Raji (cell line): ENCODE data around the gene INO80C.

Source experiments
- POLR2A ChIP-seq: IDR thresholded peaks from 2 replicates; pipeline ENCODE4 v1.6.1; 2011; ENCODE audit warnings: low read depth, low read length, control low read depth; ENCODE audit not compliant: insufficient read depth

The INO80C gene

GRCh38 chr18:35515460-35516130 lies 17.8 kb upstream of the INO80C start:
- no peak for TF ChIP-seq POLR2A

GRCh38 chr18:35514752-35515459 lies 17.1 kb upstream of the INO80C start:
- no peak for TF ChIP-seq POLR2A

DNA sequence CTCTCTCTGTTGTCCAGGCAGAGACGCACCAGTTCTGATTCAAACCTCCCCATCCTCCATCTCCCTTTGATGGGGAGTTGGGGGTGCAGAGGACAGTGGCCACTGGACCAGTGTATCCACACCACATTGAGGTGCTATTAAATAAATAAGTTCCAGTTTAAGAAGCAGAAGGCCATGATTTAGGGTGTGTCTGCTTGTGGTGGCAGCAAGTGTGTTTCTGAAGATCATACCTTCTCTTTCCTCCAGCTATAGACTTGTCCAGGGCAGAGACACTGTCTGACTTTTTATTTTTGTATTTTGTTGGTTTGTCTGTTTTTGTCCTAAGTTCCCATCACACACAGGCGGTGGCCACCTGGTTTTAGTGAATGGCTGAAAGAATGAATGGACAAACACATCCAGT lies 16.5 kb upstream of the INO80C start:
- no peak for TF ChIP-seq POLR2A

- no peak for TF ChIP-seq POLR2A
Observed at GRCh38 chr18:35513181-35513936, 15.6 kb upstream of the INO80C start.

GRCh38 chr18:35512761-35513160 lies 15.0 kb upstream of the INO80C start:
- no peak for TF ChIP-seq POLR2A

GRCh38 chr18:35511833-35512232 lies 14.1 kb upstream of the INO80C start:
- no peak for TF ChIP-seq POLR2A

DNA sequence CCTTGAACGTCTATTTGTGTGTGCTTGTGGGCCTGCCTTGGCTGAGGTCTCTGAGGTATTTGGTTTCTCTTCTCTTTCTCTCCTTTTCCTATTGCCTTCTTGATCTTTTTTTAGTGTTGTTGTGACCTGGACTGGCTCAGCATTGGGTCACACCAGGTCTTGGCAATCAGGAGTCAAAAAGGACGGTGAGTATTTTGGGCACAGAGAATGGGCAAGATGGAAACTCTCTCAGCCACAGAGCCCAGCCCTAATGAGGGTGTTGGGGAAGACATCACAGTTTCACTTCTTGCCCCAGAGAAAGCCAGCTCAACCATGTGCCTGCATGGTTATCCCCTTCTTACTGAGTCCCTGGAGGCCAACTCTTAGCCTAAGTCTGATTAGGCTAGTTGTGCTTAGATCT lies 13.7 kb upstream of the INO80C start:
- no peak for TF ChIP-seq POLR2A

GRCh38 chr18:35510076-35510651 lies 12.4 kb upstream of the INO80C start:
- TF ChIP-seq POLR2A: no peak

DNA sequence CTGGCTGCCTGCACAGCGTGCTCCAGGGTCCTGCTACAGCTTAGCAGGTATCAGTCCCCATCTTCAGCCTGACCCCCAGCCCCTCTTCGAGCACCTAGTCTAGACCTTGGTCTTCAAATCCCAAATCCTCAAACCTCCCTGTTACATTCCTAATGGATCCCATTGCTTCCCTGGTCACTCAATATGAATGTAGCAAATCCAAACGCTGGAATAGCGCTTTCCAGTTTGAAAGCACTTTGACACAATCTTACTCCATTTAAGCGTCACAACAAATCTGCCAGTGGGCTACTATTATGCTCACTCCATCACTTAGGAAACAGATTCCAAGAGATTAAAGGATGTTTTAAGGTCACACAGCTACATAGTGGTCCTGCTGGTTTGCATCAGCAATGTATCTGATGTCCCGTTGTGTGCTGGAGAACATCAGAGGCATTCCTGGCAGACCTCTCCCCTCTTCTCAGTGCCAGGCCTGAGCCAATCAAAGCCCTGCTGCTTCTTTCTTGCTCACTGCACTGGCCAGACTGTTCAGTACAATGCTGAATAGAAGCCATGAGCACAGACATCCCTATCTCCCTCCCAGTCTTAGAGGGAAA lies 11.1 kb upstream of the INO80C start:
- TF ChIP-seq POLR2A: no peak

GRCh38 chr18:35508030-35508429 lies 10.3 kb upstream of the INO80C start:
- no peak for TF ChIP-seq POLR2A

DNA sequence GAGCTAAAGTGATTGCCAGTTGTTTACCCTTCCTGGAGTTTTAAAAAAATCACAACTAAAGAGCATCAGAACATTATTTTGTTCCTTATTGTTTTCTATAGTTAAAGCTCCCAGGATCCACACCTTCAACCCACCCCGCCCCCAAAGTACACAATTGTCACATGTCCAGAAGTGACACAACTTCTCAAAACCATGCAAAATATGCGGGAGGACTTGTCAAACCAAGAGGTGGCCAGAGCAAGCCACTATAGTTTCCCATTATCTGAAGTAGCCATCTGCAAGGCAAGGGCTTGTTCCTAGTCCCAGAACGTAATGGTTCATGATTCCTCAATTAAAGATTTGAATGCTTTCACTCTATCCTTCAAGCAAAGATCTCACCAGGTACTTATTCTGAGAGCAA lies 9.9 kb upstream of the INO80C start:
- no peak for TF ChIP-seq POLR2A

DNA sequence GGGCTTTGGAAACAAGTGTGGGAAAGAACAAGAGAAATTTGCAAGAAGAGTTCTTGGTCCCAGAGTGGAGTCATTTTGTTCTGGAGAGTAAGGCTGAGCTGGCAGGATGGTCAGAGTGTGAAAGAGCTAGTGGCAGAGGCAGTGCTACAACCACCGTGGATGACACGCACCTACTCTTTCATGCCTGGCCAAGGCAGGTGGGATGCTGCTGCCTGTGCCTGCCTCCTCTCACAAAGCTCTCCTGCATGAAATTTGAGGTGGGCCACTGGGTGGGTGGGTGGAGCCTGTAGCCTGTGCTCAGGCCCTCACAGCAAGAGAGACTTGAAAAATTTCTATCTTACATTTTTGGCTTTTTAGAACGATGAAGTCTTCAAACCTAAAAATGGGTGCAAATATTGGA lies 9.4 kb upstream of the INO80C start:
- TF ChIP-seq POLR2A: no peak

DNA sequence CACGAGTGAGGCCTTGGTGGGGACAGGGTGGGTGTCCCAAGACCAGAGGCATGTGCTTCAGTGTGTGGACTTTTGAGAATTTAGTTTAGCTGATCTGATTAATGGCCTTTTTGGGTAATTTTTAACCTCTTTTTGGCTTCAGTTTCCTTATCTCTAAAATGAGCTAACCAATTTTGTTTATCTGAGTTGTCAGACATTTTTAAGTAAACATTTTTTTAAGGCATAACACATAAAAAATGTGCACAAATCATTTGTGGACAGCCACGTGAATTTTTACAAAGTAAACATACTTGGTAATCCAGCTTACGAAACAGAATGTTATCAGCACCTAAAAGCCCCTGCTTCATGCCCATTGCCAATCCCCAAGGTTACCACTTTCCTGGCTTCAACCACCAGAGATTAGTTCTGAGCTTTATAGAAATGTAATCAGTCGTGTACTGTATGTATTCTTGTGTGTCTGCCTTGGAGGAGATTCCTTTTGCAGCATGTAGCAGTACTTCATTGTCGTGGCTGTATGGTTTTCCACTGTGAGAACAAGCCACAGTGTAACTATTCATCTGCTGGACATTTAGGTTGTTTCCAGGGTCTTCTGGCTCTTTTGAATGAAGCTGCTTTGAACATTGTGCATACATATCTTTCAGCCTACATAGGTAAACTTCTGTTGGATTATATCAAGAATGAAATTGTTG lies 8.4 kb upstream of the INO80C start:
- no peak for TF ChIP-seq POLR2A

GRCh38 chr18:35504996-35505395 lies 7.2 kb upstream of the INO80C start:
- TF ChIP-seq POLR2A: no peak

DNA sequence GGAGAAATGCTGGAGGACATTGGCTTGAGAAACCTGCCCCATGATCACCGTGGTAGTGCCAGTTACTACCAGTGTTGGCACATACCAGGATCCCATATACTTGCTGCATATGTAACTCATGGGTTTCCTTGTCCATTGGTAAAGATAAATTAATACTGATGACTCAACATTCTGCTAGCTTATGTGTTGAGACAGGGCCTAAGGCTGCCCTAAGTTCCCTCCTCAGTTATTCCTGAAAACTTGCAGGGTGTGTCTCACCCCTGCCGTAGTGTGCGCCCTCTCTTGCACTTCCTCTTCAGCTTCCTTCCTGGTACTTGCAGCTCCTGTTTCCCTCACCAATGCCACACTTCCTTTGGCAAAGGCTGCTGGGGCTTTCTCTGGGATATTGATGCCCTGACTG lies 4.3 kb upstream of the INO80C start:
- TF ChIP-seq POLR2A: no peak
